Neural cell (in vitro differentiated cells): Measurements from ENCODE around the gene GDPD5. TPM values are rescaled to one million over a fixed set of nuclear protein-coding genes. Genes with fewer than 3 reads are reported as not detected.

Source experiments
- H2AFZ ChIP-seq: fragments of 200-600, 300-800 bp; sonication (generic), shearing (Covaris generic); 2 replicates; pipeline ENCODE4 v1.6.0; 2014; ENCODE audit warnings: low read depth, mild to moderate bottlenecking, antibody characterized with exemption, low read length, moderate library complexity
- H3F3A ChIP-seq: fragments of 200-600 bp; shearing (Covaris generic); 2 replicates; pipeline ENCODE4 v1.6.1; 2016; ENCODE audit warnings: mild to moderate bottlenecking, moderate library complexity, mixed read lengths, antibody characterized with exemption, low read length; ENCODE audit not compliant: insufficient read depth, poor library complexity, severe bottlenecking
- H3K27ac ChIP-seq: fragments of 200-600, 300-800 bp; sonication (generic), shearing (Covaris generic); 2 replicates; pipeline ENCODE4 v1.5.1; 2014; ENCODE audit warnings: mild to moderate bottlenecking, low read length, moderate library complexity
- H3K27me3 ChIP-seq: fragments of 300-800, 200-600 bp; sonication (generic), shearing (Covaris generic); 2 replicates; pipeline ENCODE4 v1.6.0; 2014; ENCODE audit warnings: mild to moderate bottlenecking, low read depth, low read length, moderate library complexity; ENCODE audit not compliant: insufficient read depth
- H3K36me3 ChIP-seq: fragments of 300-800, 200-600 bp; sonication (generic), shearing (Covaris generic); 2 replicates; pipeline ENCODE4 v1.5.1; 2014; ENCODE audit warnings: mild to moderate bottlenecking, antibody characterized with exemption, low read length, moderate library complexity; ENCODE audit not compliant: insufficient read depth
- H3K4me2 ChIP-seq: fragments of 300-800, 200-600 bp; sonication (generic), shearing (Covaris generic); 2 replicates; pipeline ENCODE4 v1.6.0; 2014; ENCODE audit warnings: mild to moderate bottlenecking, low read length
- H3K4me3 ChIP-seq: fragments of 300-800, 200-600 bp; sonication (generic), shearing (Covaris generic); 2 replicates; pipeline ENCODE4 v1.5.1; 2014; ENCODE audit warnings: mild to moderate bottlenecking, low read length, moderate library complexity
- H3K79me2 ChIP-seq: fragments of 200-600 bp; shearing (Covaris generic); replicated peaks from 2 replicates; pipeline ENCODE4 v1.6.0; 2014; ENCODE audit warnings: mild to moderate bottlenecking, low read length, moderate library complexity; ENCODE audit not compliant: insufficient read depth
- H3K9ac ChIP-seq: fragments of 300-800, 200-600 bp; sonication (generic), shearing (Covaris generic); 2 replicates; pipeline ENCODE4 v1.6.1; 2016; ENCODE audit warnings: mild to moderate bottlenecking, low read length, mixed read lengths
- H3K9me2 ChIP-seq: fragments of 200-600 bp; shearing (Covaris generic); 2 replicates; pipeline ENCODE4 v1.6.1; 2016; ENCODE audit warnings: mild to moderate bottlenecking, low read length, mixed read lengths; ENCODE audit not compliant: insufficient read depth
- H3K9me3 ChIP-seq: fragments of 200-600, 300-800 bp; sonication (generic), shearing (Covaris generic); 2 replicates; pipeline ENCODE4 v1.6.1; 2016; ENCODE audit warnings: mild to moderate bottlenecking, mixed run types, low read length, moderate library complexity, mixed read lengths
- H4K20me1 ChIP-seq: fragments of 200-600 bp; shearing (Covaris generic); 2 replicates; pipeline ENCODE4 v1.6.1; 2016; ENCODE audit warnings: mild to moderate bottlenecking, mixed run types; ENCODE audit not compliant: insufficient read depth
- CTCF ChIP-seq: fragments of 450-650 bp; IDR thresholded peaks from 2 replicates; pipeline ENCODE4 v1.5.1; 2014; ENCODE audit warnings: antibody characterized with exemption, mild to moderate bottlenecking, moderate library complexity; ENCODE audit not compliant: poor library complexity, severe bottlenecking
- EP300 ChIP-seq: fragments of 450-650 bp; conservative IDR thresholded peaks from 2 replicates; pipeline ENCODE4 v1.6.1; 2014; ENCODE audit warnings: antibody characterized with exemption, mild to moderate bottlenecking, moderate library complexity; ENCODE audit not compliant: poor library complexity, severe bottlenecking
- EZH2 ChIP-seq: fragments of 200-600, 300-800 bp; shearing (Covaris generic), sonication (generic); IDR thresholded peaks from 2 replicates; pipeline ENCODE4 v1.6.1; 2014; ENCODE audit warnings: antibody characterized with exemption, low read length, borderline replicate concordance, mild to moderate bottlenecking; ENCODE audit not compliant: insufficient read depth, poor library complexity, severe bottlenecking
- MXI1 ChIP-seq: fragments of 450-650 bp; conservative IDR thresholded peaks from 2 replicates; pipeline ENCODE4 v1.6.1; 2014; ENCODE audit warnings: antibody characterized with exemption, mild to moderate bottlenecking; ENCODE audit not compliant: poor library complexity, severe bottlenecking
- POLR2AphosphoS5 ChIP-seq: IDR thresholded peaks from 2 replicates; pipeline ENCODE4 v1.6.1; 2012
- RAD21 ChIP-seq: fragments of 450-650 bp; conservative IDR thresholded peaks from 2 replicates; pipeline ENCODE4 v1.6.1; 2014; ENCODE audit warnings: antibody characterized with exemption, mild to moderate bottlenecking, moderate library complexity
- REST ChIP-seq: IDR thresholded peaks from 2 replicates; pipeline ENCODE4 v1.6.1; 2012; ENCODE audit warnings: borderline replicate concordance
- SMC3 ChIP-seq: fragments of 450-650 bp; conservative IDR thresholded peaks from 2 replicates; pipeline ENCODE4 v1.6.1; 2014; ENCODE audit warnings: antibody characterized with exemption, mild to moderate bottlenecking, moderate library complexity; ENCODE audit not compliant: poor library complexity
- TAF1 ChIP-seq: IDR thresholded peaks from 2 replicates; pipeline ENCODE4 v1.6.1; 2012; ENCODE audit warnings: low read depth
- polyA plus RNA-seq: library from polyadenylated mRNA; depleted of rRNA; stranded (reverse); fragments of >200 nt; gene quantifications from 2 replicates; pipeline ENCODE4 v1.2.3, GENCODE V29; 2014

The GDPD5 gene
- polyA plus RNA-seq, 1 donor from 2014 or later: 19.2 TPM

- Histone ChIP-seq H4K20me1 (no peaks in the 10 kb centered on the region), H3K36me3 (no peaks in the 10 kb centered on the region), H3K9me3 (no peaks in the 10 kb centered on the region), H3K9me2 (no peaks in the 10 kb centered on the region), H2AFZ (no peak overlapping the region), H3K4me2 (no peak overlapping the region), H3K27ac (no peak overlapping the region), H3K79me2 (no peaks in the 10 kb centered on the region), H3K4me3 (no peak overlapping the region), H3F3A (no peaks in the 10 kb centered on the region), H3K27me3 (no peaks in the 10 kb centered on the region), H3K9ac (no peak overlapping the region)
- TF ChIP-seq SMC3 (no peak), MXI1 (no peak), TAF1 (no peak), RAD21 (no peak), REST (no peak), POLR2AphosphoS5 (no peak), EZH2 (no peak), CTCF (no peak), EP300 (no peak)
Measured at GRCh38 chr11:75450236-75450635, 75.5 kb downstream of the GDPD5 start.

GRCh38 chr11:75449776-75450175 lies 76.0 kb downstream of the GDPD5 start:
- no peak overlapping the region for H3K4me3 ChIP-seq
- H3K27ac ChIP-seq: no peak overlapping the region
- H3K27me3 ChIP-seq: no peaks in the 10 kb centered on the region
- H2AFZ ChIP-seq: no peak overlapping the region
- no peaks in the 10 kb centered on the region for H3K79me2 ChIP-seq
- no peak for TF ChIP-seq SMC3
- no peak for TF ChIP-seq REST
- TF ChIP-seq RAD21: no peak
- no peak for TF ChIP-seq EP300
- TF ChIP-seq CTCF: no peak
- TF ChIP-seq TAF1: no peak
- TF ChIP-seq POLR2AphosphoS5: no peak
- TF ChIP-seq EZH2: no peak
- TF ChIP-seq MXI1: no peak
- H3K4me2 ChIP-seq: no peak overlapping the region
- no peaks in the 10 kb centered on the region for H3K9me2 ChIP-seq
- no peaks in the 10 kb centered on the region for H3F3A ChIP-seq
- no peaks in the 10 kb centered on the region for H3K9me3 ChIP-seq
- no peak overlapping the region for H3K9ac ChIP-seq
- no peaks in the 10 kb centered on the region for H4K20me1 ChIP-seq
- no peaks in the 10 kb centered on the region for H3K36me3 ChIP-seq
